ENCODE data around the gene CGRRF1.

The CGRRF1 gene

DNA sequence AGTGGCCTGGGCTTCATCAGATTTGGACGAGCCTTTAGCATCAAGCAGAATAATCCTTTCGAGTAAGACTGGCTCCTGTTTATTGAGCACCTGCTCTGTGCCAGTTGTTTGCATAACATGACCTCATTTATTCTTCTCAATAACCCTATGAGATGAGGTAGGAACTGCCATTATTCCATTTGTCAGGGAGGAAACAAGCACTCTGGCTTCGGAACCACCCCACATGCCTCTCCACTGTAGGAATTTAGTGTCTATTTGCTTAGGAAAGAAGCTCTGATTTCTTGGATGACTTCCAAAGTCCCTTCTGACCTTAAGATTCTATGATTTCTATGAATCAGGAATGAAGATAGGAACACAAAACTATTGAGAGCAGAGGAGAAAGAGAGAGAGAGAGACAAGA lies 68.3 kb downstream of the CGRRF1 start:
- DNase-seq (ENCODE audit: low read depth): no peak

DNA sequence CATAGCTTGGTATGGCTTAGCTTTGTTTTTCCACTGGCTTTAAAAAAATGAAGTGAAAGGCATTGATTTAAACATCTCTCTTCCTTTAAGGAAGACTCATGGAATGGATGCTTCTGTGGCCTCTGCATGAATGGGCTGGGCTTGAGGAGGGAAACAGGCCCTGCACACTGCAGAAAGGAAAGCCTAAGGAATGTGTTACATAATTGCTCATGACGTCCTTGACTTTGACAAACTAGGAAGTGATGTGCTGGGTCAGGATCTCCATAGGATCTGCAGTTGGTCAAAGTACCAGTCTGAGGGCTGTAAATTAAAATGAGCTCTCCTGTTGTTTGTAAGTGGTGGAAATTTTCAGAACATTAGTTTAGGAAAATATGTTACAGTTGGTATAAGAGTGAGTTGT lies 69.9 kb downstream of the CGRRF1 start:
- DNase-seq (ENCODE audit: low read depth): no peak

DNA sequence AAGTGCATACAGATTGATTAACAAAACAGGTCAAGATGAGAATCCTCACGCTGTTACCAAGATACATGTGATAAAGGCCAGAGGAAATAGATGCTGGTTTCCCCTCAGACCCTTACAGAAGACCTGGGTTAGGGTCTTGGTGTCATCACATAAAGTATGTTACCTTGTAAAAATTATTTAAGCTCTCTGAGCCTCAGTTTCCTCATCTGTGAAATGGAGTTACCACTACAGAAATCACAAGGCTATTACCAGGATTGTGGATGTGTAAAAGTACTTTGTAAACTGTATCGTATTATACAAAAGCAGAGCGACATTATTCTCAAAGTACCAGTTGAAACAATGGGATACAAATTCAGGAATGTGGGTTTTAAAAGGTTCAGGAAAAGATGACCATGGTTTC lies 71.2 kb downstream of the CGRRF1 start:
- no peak for DNase-seq (ENCODE audit: low read depth)

DNA sequence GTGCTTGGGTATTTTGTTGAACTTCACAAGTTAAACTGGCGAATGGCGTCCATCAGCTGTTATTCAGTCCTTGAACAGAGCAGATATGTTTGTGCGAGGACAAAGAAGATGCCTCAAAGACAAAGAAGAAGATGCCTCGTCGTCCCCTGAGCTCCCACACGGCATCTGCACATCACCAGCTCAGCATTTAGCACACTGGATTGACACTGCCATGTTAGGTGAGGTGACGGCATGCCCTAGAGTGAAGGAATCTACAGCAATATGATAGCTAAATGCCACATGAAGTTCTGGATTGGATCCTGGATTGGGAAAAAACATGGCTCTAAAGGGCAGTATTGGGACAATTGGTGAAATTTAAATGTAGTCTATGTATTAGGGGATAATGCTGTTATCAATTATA lies 72.6 kb downstream of the CGRRF1 start:
- DNase-seq (ENCODE audit: low read depth): no peak

DNA sequence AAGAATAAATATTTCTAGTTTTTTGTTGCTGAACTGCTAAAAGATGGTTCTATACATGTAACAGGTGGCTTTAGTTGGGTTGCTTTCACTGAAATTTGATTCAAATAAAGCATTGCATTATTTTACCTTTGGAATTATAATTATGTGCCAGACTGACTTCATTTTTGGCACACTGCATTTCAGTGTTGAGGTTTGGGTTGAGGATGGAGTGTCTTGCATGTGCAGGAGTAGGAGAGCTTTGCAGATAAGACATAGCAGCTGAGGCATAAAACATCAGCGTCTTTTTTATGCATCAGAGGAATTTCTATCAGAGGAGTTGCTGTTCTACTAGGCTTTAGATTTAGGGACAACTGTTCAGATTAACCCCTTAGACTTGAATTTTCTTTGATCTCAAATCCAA lies 74.4 kb downstream of the CGRRF1 start:
- DNase-seq (ENCODE audit: low read depth): no peak

DNA sequence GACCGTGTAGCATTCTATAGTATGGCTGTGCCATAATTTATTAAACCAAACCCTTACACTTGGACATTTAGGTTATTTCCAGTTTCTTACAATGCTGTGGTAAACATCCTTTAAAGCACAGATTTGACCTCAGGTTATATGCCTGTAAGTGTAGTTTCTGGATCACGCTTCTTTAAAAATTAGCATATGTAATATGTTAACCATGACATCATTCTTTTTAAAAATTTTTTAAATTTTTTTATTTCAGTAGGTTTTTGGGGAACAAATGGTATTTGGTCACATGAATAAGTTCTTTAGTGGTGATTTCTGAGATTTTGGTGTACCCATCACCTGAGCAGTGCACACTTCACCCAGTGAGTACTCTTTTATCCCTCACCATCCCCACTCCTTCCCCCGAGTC lies 75.5 kb downstream of the CGRRF1 start:
- DNase-seq (ENCODE audit: low read depth): no peak
